Mucosa of rectum (tissue), 2 donors: Measurements from ENCODE around the gene IP6K1.

Source experiments
- H3K27ac ChIP-seq, 2 donors: one replicate each; pipeline ENCODE4 v1.7.0; 2013; ENCODE audit warnings: inconsistent platforms in 2 of 2, low read depth in 2 of 2, low read length in 2 of 2
- H3K27me3 ChIP-seq, 2 donors: one replicate each; pipeline ENCODE4 v1.7.0; 2013; ENCODE audit warnings: low read length in 2 of 2; ENCODE audit not compliant: control insufficient read depth in 2 of 2, insufficient read depth in 2 of 2
- H3K36me3 ChIP-seq, 2 donors: one replicate each; pipeline ENCODE4 v1.7.0; 2013; ENCODE audit warnings: low read length in 2 of 2; ENCODE audit not compliant: control insufficient read depth in 2 of 2, insufficient read depth in 2 of 2
- H3K4me1 ChIP-seq, 2 donors: one replicate each; pipeline ENCODE4 v1.7.0; 2013; ENCODE audit warnings: low read length in 2 of 2, mild to moderate bottlenecking in 1 of 2; ENCODE audit not compliant: control insufficient read depth in 2 of 2, insufficient read depth in 2 of 2
- H3K4me3 ChIP-seq, 2 donors: one replicate each; pipeline ENCODE4 v1.7.0; 2013; ENCODE audit warnings: low read length in 2 of 2
- H3K9ac ChIP-seq, 2 donors: one replicate each; pipeline ENCODE4 v1.7.0; 2013; ENCODE audit warnings: low read length in 2 of 2, low read depth in 1 of 2, mild to moderate bottlenecking in 1 of 2
- H3K9me3 ChIP-seq, 2 donors: one replicate each; pipeline ENCODE4 v1.7.0; 2013; ENCODE audit warnings: low read length in 2 of 2; ENCODE audit not compliant: control insufficient read depth in 2 of 2
- donor health status: healthy.
- donor health status: Normal muscosa, but diverticular disease.

IP6K1 gene

DNA sequence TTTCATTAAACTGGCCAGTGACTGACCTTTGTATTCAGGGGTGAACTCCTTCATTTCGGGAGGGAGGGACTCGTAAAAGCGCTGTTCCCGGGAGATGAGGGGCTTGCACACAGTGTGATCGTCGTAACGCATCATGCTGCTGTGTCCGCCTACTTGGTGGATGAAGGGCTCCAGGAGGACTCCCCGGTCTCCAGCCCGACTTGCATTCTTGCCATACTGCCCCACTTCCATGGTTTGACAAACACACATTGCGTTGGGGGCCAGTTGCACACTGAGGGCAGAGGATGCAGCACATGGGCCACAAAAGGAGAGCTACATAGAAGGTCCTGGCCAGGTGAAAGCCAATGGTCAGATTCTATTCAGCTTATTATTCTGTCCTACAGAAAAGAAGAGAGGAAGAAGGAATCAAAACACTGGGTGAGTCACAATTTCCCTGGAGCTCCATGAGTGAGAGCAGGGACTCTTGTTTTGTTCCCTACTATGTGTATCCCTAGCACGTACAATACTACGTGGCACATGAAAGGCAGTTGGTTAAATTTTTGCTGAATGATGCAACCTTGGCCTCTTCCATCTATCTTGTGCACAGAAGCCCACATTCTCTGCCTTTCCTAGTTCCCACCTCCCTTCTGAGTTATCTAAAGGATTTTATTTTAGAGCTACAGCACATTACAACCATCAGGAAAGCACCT is 38.4 kb downstream of the IP6K1 start:
- peaks cover 7 to 29% of the 10 kb centered on the region in 2 donors for H3K36me3 ChIP-seq

DNA sequence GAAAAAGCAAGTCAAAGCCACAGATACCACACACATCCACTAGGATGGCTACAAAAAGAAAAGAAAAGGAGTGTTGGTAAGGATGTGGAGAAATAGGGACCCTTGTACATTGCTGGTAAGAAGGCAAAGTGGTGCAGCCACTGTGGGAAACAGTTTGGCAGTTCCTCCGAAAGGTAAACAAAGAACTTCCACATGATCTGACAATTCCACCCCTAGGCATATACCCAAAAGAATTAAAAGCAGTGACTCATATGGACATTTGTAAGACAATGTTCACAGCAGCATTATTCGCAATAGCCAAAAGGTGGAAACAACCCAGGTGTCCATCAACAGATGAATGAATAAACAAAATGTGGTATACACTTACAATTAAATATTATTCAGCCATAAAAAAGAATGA is 40.4 kb downstream of the IP6K1 start:
- no peak overlapping the region for H3K9ac ChIP-seq
- no peaks in the 10 kb centered on the region for H3K4me1 ChIP-seq
- H3K27ac ChIP-seq: no peak overlapping the region
- peaks cover 7 to 33% of the 10 kb centered on the region in 2 donors for H3K36me3 ChIP-seq
- H3K9me3 ChIP-seq: no peaks in the 10 kb centered on the region
- no peaks in the 10 kb centered on the region for H3K27me3 ChIP-seq
- H3K4me3 ChIP-seq: no peak overlapping the region

More for the DNA sequence above, 38.4 kb downstream of the IP6K1 start:
- H3K27me3 ChIP-seq: no peaks in the 10 kb centered on the region
- H3K4me1 ChIP-seq: no peaks in the 10 kb centered on the region
- H3K9me3 ChIP-seq: no peaks in the 10 kb centered on the region
- H3K9ac ChIP-seq: no peak overlapping the region
- H3K27ac ChIP-seq: no peak overlapping the region
- no peak overlapping the region for H3K4me3 ChIP-seq

DNA sequence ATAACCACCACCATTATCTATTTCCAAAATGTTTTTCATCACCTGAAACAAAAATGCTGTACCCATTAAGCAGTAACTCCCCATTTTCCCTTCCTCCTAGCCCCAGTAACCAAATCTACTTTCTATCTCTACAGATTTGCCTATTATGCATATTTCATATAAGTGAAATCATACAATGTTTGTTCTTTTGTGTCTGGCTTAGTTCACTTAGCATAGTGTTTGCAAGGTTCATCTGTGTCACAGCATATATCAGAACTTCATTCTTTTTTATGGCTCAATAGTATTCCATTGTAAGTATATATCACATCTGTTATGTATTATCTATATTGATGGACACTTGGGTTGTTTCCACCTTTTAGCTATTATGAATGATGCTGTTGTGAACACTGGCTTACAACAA is 45.9 kb downstream of the IP6K1 start:
- H3K27ac ChIP-seq: no peak overlapping the region
- H3K27me3 ChIP-seq: no peaks in the 10 kb centered on the region
- H3K9me3 ChIP-seq: no peaks in the 10 kb centered on the region
- no peak overlapping the region for H3K9ac ChIP-seq
- H3K4me3 ChIP-seq: no peak overlapping the region
- H3K4me1 ChIP-seq: no peaks in the 10 kb centered on the region
- peaks cover 26 to 39% of the 10 kb centered on the region in 2 donors for H3K36me3 ChIP-seq

DNA sequence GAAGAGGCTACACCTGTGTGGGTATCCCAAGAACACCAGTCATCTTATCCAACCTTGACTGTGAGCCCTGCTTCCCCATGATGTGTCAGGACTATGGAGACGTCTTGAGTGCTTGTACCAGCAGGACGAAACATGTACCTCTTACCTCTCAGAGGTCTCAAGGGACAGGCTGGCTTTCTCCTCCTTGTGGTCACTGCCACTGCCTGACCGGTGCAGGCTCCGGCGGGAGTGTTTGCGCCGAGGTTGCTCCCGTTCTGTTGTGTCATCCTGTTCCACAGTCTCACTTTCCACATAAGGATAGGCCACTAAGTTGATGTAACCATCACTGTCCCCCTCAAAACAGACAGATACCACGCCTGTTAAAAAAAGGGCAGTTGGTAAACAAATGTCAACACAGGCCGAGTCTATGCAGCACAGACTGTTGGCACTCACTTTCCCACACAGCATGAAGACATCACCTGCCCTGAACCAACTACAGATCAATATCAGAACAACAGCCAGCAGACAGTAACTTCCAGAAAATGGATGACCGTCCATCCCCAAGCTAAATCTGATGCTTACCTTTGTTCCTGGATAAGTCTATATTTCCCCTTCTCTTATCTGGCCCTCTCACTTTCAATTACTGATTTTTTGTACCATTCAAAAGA is 48.2 kb downstream of the IP6K1 start:
- Histone ChIP-seq H3K9ac (no peak overlapping the region), H3K27me3 (no peaks in the 10 kb centered on the region), H3K36me3 (peaks cover 41 to 47% of the 10 kb centered on the region in 2 donors), H3K4me3 (no peak overlapping the region), H3K9me3 (no peaks in the 10 kb centered on the region), H3K27ac (no peak overlapping the region), H3K4me1 (no peaks in the 10 kb centered on the region)

DNA sequence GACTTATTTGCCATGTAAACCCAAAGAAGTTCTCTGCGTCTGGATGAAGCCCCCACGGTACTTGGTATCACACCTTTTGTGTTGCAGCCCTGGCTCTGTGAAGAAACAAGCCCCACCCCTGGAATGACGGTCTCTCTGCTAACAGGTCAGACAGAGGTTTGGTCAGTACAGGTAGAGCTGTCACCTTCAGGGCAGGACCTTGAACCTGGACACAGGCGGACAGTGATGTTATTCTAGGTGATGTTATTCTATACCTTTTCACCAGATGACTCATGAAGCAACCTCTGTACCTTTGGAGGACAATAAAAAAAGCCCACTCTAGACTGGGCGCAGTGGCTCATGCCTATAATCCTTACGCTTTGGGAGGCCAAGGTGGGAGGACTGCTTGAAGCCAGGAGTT is 51.6 kb downstream of the IP6K1 start:
- Histone ChIP-seq H3K9me3 (no peaks in the 10 kb centered on the region), H3K4me3 (no peak overlapping the region), H3K9ac (no peak overlapping the region), H3K36me3 (peaks cover 54 to 59% of the 10 kb centered on the region in 2 donors), H3K4me1 (no peaks in the 10 kb centered on the region), H3K27ac (no peak overlapping the region), H3K27me3 (no peaks in the 10 kb centered on the region)

DNA sequence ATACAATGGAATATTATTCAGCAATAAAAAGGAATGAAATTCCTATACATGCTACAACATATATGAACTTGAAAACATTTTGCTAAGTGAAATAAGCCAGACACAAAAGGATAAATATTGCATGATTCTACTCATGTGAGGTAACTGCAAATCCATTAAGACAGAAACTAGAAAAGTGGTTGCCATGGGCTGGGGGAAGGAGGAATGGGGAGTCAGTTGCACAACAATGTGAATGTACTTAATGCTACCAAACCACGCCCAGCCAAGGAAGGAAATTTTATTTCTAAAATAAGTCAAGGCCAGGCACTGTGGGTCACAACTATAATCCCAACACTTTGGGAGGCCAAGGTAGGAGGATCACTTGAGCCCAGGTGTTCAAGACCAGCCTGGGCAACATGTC is 52.8 kb downstream of the IP6K1 start:
- H3K9ac ChIP-seq: no peak overlapping the region
- no peak overlapping the region for H3K27ac ChIP-seq
- no peaks in the 10 kb centered on the region for H3K27me3 ChIP-seq
- no peaks in the 10 kb centered on the region for H3K9me3 ChIP-seq
- no peak overlapping the region for H3K4me3 ChIP-seq
- peaks cover 54% of the 10 kb centered on the region in 2 donors for H3K36me3 ChIP-seq
- H3K4me1 ChIP-seq: no peaks in the 10 kb centered on the region

DNA sequence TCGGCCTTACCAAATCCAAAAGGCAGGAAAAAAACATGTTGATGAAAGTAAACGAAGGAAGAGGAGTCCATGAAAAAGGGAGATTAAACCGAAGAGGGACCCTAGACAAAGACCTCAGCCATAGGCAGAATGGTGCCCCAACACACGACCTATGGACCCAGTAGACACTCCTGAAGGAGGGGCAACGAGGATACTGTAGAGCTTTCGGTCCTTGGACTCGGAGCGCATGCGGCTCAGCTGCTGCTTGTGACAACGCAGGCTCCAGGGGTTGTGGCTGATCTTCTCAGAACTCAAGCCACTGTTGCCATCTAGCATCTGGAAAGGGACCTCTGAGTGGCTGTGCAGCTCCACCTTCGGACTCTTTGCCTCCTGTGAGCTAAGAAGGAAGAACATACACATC is 53.7 kb downstream of the IP6K1 start:
- Histone ChIP-seq H3K36me3 (peaks cover 51% of the 10 kb centered on the region in 2 donors), H3K4me1 (no peaks in the 10 kb centered on the region), H3K9ac (no peak overlapping the region), H3K4me3 (no peak overlapping the region), H3K9me3 (no peaks in the 10 kb centered on the region), H3K27me3 (no peaks in the 10 kb centered on the region), H3K27ac (no peak overlapping the region)

DNA sequence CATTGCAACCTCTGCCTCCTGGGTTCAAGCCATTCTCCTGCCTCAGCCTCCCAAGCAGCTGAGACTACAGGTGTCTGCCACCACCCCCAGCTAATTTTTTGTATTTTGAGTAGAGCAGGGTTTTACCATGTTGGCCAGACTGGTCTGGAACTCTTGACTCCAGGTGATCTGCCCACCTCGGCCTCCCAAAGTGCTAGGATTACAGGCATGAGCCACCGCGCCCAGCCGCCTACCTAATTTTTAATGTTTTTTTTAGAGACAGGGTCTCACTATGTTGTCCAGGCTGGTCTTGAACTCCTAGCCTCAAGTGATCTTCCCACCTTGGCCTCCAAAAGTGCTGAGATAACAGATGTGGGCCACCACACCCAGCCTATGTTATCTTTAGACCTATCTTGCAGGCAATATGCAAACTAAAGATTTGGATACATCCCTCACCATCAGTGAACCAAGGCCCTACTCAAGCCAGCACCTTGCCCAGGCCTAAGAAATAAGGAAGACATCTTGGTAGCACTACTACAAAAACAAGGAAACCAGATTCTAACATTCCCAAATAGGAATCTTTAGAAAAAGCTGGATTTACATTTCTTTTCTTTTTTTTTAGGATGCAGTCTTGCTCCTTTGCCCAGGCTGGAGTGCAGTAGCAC is 56.3 kb downstream of the IP6K1 start:
- peaks cover 1 to 10% of the 10 kb centered on the region in 2 donors for H3K4me1 ChIP-seq
- H3K9ac ChIP-seq: no peak overlapping the region
- no peaks in the 10 kb centered on the region for H3K9me3 ChIP-seq
- peaks cover 39 to 54% of the 10 kb centered on the region in 2 donors for H3K36me3 ChIP-seq
- H3K27me3 ChIP-seq: no peaks in the 10 kb centered on the region
- no peak overlapping the region for H3K27ac ChIP-seq
- no peak overlapping the region for H3K4me3 ChIP-seq

DNA sequence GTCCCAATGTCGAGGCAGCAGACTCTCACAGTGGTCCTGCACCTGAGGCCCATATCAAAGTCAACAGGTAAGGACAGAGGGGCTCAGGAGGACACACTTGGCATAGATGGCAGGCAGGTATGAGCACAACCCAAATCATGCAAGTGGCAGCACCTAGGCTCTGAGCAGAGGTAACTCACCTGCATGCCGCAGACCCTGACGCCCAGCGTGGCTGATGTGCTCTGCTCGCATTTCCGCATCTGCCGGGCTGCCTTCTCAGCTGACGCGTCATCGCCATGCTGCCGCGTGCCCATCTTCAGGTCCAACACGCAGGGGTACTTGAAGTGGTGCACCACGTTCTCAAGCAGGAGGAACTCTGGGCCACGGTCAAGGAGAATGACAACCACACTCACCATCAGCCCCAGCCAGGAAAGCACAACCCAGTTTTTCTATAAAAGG is 58.4 kb downstream of the IP6K1 start:
- Histone ChIP-seq H3K27ac (no peak overlapping the region), H3K36me3 (peaks cover 25 to 41% of the 10 kb centered on the region in 2 donors), H3K4me3 (no peak overlapping the region), H3K9ac (no peak overlapping the region), H3K27me3 (no peaks in the 10 kb centered on the region), H3K4me1 (peaks cover 14 to 19% of the 10 kb centered on the region in 2 donors), H3K9me3 (no peaks in the 10 kb centered on the region)
